AG10803 (cell line): ENCODE data around the gene TRPM3.

Source experiments
- DNase-seq: peaks from one replicate; pipeline ENCODE4 v3.0.0; 2010; ENCODE audit warnings: low read depth
- H3K4me3 ChIP-seq: 2 replicates; pipeline ENCODE4 v1.5.1; 2011; ENCODE audit warnings: mild to moderate bottlenecking, low read length, control low read depth
- TF ChIP-seq, protein P1 (sequence below): conservative IDR thresholded peaks from 2 replicates; pipeline ENCODE4 v1.5.1; 2011; ENCODE audit warnings: mild to moderate bottlenecking, low read length, control low read depth, inconsistent platforms

TRPM3 gene

DNA sequence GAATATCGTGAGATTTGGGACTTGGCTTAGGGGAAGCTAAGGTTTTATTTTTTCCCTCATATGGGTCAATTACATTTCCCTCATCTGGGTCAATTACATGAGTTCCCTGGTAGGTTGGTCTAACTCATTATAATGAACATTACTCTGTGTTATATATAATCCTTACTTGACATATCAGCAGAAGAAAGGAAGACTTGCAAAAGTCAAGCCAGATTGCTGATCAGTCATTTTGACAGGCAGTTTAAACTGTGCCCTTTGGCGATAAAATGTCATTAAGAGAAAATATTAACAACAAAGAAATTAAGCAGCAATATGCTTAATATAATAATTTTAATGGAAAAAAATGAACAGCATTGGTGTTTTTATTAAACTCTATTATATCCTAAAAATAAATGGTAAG is 23.1 kb upstream of the TRPM3 start:
- no peak overlapping the region for H3K4me3 ChIP-seq
- TF ChIP-seq, protein P1, sequence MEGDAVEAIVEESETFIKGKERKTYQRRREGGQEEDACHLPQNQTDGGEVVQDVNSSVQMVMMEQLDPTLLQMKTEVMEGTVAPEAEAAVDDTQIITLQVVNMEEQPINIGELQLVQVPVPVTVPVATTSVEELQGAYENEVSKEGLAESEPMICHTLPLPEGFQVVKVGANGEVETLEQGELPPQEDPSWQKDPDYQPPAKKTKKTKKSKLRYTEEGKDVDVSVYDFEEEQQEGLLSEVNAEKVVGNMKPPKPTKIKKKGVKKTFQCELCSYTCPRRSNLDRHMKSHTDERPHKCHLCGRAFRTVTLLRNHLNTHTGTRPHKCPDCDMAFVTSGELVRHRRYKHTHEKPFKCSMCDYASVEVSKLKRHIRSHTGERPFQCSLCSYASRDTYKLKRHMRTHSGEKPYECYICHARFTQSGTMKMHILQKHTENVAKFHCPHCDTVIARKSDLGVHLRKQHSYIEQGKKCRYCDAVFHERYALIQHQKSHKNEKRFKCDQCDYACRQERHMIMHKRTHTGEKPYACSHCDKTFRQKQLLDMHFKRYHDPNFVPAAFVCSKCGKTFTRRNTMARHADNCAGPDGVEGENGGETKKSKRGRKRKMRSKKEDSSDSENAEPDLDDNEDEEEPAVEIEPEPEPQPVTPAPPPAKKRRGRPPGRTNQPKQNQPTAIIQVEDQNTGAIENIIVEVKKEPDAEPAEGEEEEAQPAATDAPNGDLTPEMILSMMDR = no peak
- DNase-seq = no peak

GRCh38 chr9:71136696-71137095 is 15.3 kb upstream of the TRPM3 start:
- TF ChIP-seq, protein P1 = no peak
- no peak overlapping the region for H3K4me3 ChIP-seq
- DNase-seq = no peak

DNA sequence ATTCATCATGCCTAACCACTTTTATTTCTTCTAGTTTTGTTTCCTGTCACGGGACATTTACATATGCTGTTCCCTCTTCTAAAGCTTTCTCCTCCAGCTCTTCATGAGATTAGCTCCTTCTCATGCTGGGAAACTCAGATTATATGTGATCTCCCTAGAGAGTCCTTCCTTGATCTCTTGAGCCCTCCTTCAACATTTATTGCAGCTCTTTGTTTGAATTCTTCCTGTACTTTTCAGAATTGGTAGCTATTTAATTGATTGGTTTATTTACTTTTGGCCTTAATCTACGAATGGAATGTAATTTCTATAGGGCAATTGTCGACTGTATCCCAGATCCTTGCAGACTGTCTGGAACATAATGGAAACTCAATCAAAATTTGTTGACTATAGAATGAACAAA is 9.7 kb upstream of the TRPM3 start:
- DNase-seq = no peak
- TF ChIP-seq, protein P1 = no peak
- no peak overlapping the region for H3K4me3 ChIP-seq

DNA sequence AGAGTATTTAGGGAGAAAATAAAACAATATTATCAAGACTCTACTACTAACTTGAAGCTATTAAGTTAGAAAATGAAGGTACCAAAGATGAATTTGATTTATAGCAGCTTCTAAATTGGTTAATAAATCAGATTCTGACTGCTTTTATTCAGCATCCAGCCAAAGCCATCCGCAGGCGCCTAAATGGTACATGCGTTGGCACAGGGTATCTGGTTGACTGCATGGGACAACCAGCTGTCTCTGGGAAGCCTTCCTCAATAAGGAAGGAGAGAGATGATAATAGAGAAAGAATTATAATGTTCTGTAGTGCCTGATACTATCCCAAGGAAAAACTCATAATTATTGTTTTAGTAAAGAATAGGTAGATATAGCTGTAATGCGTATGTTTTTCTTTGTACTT is 9.1 kb upstream of the TRPM3 start:
- no peak overlapping the region for H3K4me3 ChIP-seq
- no peak for DNase-seq
- TF ChIP-seq, protein P1 = no peak

- H3K4me3 ChIP-seq = no peak overlapping the region
- no peak for DNase-seq
- TF ChIP-seq, protein P1 = no peak
Observed at GRCh38 chr9:71128796-71129195, 7.4 kb upstream of the TRPM3 start.

DNA sequence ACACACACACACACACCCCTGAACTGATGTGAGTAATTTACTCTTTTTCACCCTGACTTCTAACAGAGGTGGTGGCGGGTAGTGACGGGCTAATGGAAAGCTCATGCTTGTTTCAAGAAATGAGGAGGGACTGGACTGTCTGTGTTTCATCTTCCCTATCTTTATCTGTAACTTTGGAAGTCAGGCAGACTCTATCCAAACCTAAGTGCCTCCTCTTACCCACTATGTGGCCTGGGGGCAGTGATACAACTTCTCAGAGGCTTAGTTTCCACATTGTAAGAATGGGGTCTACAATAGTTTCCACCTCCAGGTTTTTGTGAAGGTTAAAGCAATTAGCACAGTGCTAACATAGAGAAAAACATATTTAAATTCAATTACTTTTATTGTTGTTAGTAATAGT is 5.9 kb upstream of the TRPM3 start:
- no peak overlapping the region for H3K4me3 ChIP-seq
- no peak for DNase-seq
- TF ChIP-seq, protein P1 = no peak

DNA sequence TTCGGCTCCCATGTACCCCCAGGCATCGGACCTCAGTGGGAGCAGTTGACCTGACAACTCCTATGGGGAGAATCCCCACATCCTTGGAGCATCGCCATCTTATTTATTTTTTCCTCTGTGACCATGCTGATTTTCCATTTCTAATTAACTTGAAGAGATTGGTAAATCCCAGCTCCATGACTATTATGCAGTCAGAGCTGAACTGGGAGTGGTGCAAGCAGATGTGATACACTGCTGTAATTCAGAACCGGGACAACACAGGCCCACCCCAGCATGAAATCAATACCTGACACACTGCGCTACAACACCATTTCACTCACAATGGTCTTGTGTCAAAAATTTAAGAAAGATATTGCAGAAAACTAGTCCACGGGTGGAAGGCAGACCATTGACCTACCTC is 1.0 kb upstream of the TRPM3 start:
- DNase-seq = no peak
- TF ChIP-seq, protein P1 = no peak
- no peak overlapping the region for H3K4me3 ChIP-seq
